GM18519 (cell line): ENCODE results near the gene PPDPF.
A peak's percentile ranks its signal among the peaks of the same experiment; 100 is the strongest.

Source experiments
- ATAC-seq: cut with Tn5 transposase; IDR thresholded peaks from one replicate; pipeline ENCODE4 v1.9.1; 2021; ENCODE audit warnings: mild to moderate bottlenecking, moderate library complexity; ENCODE audit not compliant: unreplicated experiment, low FRiP score

The PPDPF gene

GRCh38 chr20:63536241-63536977 lies 15.8 kb downstream of the PPDPF start:
- no peak for ATAC-seq

GRCh38 chr20:63536997-63537524 lies 16.5 kb downstream of the PPDPF start, which contains the start of gene PTK6:
Gene PTK6 (minus strand): TSS chr20:63537376. CDS start chr20:63537314, 62 bp downstream.
- ATAC-seq = no peak

GRCh38 chr20:63537525-63538203 lies 17.1 kb downstream of the PPDPF start:
- peak; percentile 63 for ATAC-seq

- no peak for ATAC-seq
Measured at GRCh38 chr20:63538204-63539091, 17.9 kb downstream of the PPDPF start.

- no peak for ATAC-seq
Measured at GRCh38 chr20:63539092-63539430, 18.5 kb downstream of the PPDPF start.

- no peak for ATAC-seq
Measured at GRCh38 chr20:63539441-63540370, 19.1 kb downstream of the PPDPF start.

- no peak for ATAC-seq
Measured at GRCh38 chr20:63540417-63541186, 20.0 kb downstream of the PPDPF start.

- ATAC-seq = no peak
Measured at GRCh38 chr20:63541371-63541770, 20.8 kb downstream of the PPDPF start.

- no peak for ATAC-seq
Measured at GRCh38 chr20:63542031-63542559, 21.5 kb downstream of the PPDPF start.

- ATAC-seq = no peak
Measured at GRCh38 chr20:63542696-63543095, 22.1 kb downstream of the PPDPF start.

GRCh38 chr20:63543131-63543530 lies 22.6 kb downstream of the PPDPF start:
- no peak for ATAC-seq

GRCh38 chr20:63543733-63544132 lies 23.2 kb downstream of the PPDPF start:
- no peak for ATAC-seq

GRCh38 chr20:63544241-63544957 lies 23.8 kb downstream of the PPDPF start:
- ATAC-seq = no peak

GRCh38 chr20:63544958-63545516 lies 24.5 kb downstream of the PPDPF start:
- no peak for ATAC-seq

- no peak for ATAC-seq
Measured at GRCh38 chr20:63545814-63546213, 25.2 kb downstream of the PPDPF start.

GRCh38 chr20:63546256-63546955 lies 25.8 kb downstream of the PPDPF start:
- ATAC-seq = no peak
